Muscle of arm (tissue), 12 donors: Measurements from ENCODE around the gene AQP10. TPM values are rescaled to one million over a fixed set of nuclear protein-coding genes. Genes with fewer than 3 reads are reported as not detected.

Experiments
- polyA plus RNA-seq, 12 donors: library from polyadenylated mRNA; unstranded; fragments of 120-200 nt; gene quantifications; one replicate each; pipeline ENCODE4 v1.2.1, GENCODE V29; 2013; ENCODE audit not compliant: insufficient read length in 12 of 12

AQP10 gene
- polyA plus RNA-seq, 12 donors = 0.14 to 0.28 (median 0.21) TPM; not detected in 8

Other genes with a start within 250 kb of the AQP10 start
- under 1 TPM in 3 of 12 donors, not detected in 9; 0.08 to 0.12 (median 0.11) TPM for gene NUP210L, start 166.0 kb upstream of the AQP10 start, polyA plus RNA-seq
- gene TPM3, start 129.0 kb upstream of the AQP10 start, polyA plus RNA-seq = 1,000 to 10,000 TPM in 2 of 12 donors, 100 to 1,000 TPM in 10; 450 to 3,111 (median 675) TPM
- gene CFAP141, start 114.8 kb upstream of the AQP10 start, polyA plus RNA-seq = not detected
- gene UBAP2L, start 100.1 kb upstream of the AQP10 start, polyA plus RNA-seq = 100 to 1,000 TPM in 10 of 12 donors, 10 to 100 TPM in 2; 94.6 to 468 (median 111) TPM
- gene HAX1, start 48.5 kb upstream of the AQP10 start, polyA plus RNA-seq = 10 to 100 TPM in 11 of 12 donors, not detected in 1; 59.0 to 79.9 (median 68.9) TPM
- 10 to 100 TPM in 11 of 12 donors, not detected in 1; 18.1 to 36.6 (median 24.9) TPM for gene ATP8B2, start 4.4 kb downstream of the AQP10 start, polyA plus RNA-seq
- 1 to 10 TPM in 11 of 12 donors, not detected in 1; 2.8 to 9.8 (median 4.6) TPM for gene IL6R, start 84.2 kb downstream of the AQP10 start, polyA plus RNA-seq
- 10 to 100 TPM in 1 of 12 donors, 1 to 10 TPM in 9, under 1 TPM in 1, not detected in 1; 0.95 to 11.3 (median 2.6) TPM for gene TDRD10, start 181.1 kb downstream of the AQP10 start, polyA plus RNA-seq
- 10 to 100 TPM in 6 of 12 donors, 1 to 10 TPM in 5, not detected in 1; 7.5 to 13.1 (median 10.0) TPM for gene SHE, start 181.3 kb downstream of the AQP10 start, polyA plus RNA-seq
- 100 to 1,000 TPM in 1 of 12 donors, 10 to 100 TPM in 10, not detected in 1; 32.0 to 101 (median 64.2) TPM for gene UBE2Q1, start 237.6 kb downstream of the AQP10 start, polyA plus RNA-seq
- gene CHRNB2, start 246.7 kb downstream of the AQP10 start, polyA plus RNA-seq = 1 to 10 TPM in 2 of 12 donors, under 1 TPM in 8, not detected in 2; 0.10 to 2.1 (median 0.19) TPM